ENCODE measurements around the gene NTRK3. TPM values are rescaled to one million over a fixed set of nuclear protein-coding genes. Genes with fewer than 3 reads are reported as not detected.

NTRK3 gene
- total RNA-seq, 4 donors from 2014 or later, result 5.3 to 11.7 (median 6.3) TPM

- H3K4me1 ChIP-seq, result no peaks in the 10 kb centered on the region
- H3K4me3 ChIP-seq, result no peak overlapping the region
- H3K36me3 ChIP-seq, result no peaks in the 10 kb centered on the region
- no peaks in the 10 kb centered on the region for H3K9me3 ChIP-seq
- no peak for TF ChIP-seq CTCF (IDR thresholded peaks at IDR 0.05)
- TF ChIP-seq POLR2A (IDR thresholded peaks at IDR 0.05), result no peak
- H3K27me3 ChIP-seq, result no peaks in the 10 kb centered on the region
- DNase-seq (ENCODE audit: low spot score in 2 of 2), result no peak
- H3K27ac ChIP-seq, result no peak overlapping the region
- 60% methylated on average over 3 of the region's 3 CpGs for WGBS
Observed at GRCh38 chr15:88152672-88153071, 103.9 kb downstream of the NTRK3 start.

- WGBS, result 70% methylated on average over 4 of the region's 4 CpGs
Observed at GRCh38 chr15:88147760-88148159, 108.8 kb downstream of the NTRK3 start.

GRCh38 chr15:88144921-88145653 lies 111.5 kb downstream of the NTRK3 start:
- Histone ChIP-seq H3K9me3 (no peaks in the 10 kb centered on the region), H3K27me3 (no peaks in the 10 kb centered on the region)
- WGBS, result 72% methylated on average over 7 of the region's 7 CpGs

More at GRCh38 chr15:88147760-88148159, 108.8 kb downstream of the NTRK3 start:
- no peaks in the 10 kb centered on the region for H3K27me3 ChIP-seq
- H3K9me3 ChIP-seq, result no peaks in the 10 kb centered on the region
- DNase-seq (ENCODE audit: low spot score in 2 of 2), result no peak
- no peak for TF ChIP-seq POLR2AphosphoS5 (IDR thresholded peaks at IDR 0.05)
- TF ChIP-seq CTCF (IDR thresholded peaks at IDR 0.05), result no peak
- no peak for TF ChIP-seq POLR2A (IDR thresholded peaks at IDR 0.05)
- no peak for TF ChIP-seq EP300 (IDR thresholded peaks at IDR 0.05)
- no peak overlapping the region for H3K4me3 ChIP-seq
- no peaks in the 10 kb centered on the region for H3K4me1 ChIP-seq
- no peak overlapping the region for H3K27ac ChIP-seq
- no peaks in the 10 kb centered on the region for H3K36me3 ChIP-seq

GRCh38 chr15:88142121-88142520 lies 114.4 kb downstream of the NTRK3 start:
- Histone ChIP-seq H3K36me3 (no peaks in the 10 kb centered on the region), H3K9me3 (no peaks in the 10 kb centered on the region), H3K27me3 (no peaks in the 10 kb centered on the region), H3K4me1 (no peaks in the 10 kb centered on the region), H3K4me3 (no peak overlapping the region), H3K27ac (no peak overlapping the region)
- 89% methylated on average over 4 of the region's 6 CpGs for WGBS
- no peak for DNase-seq (ENCODE audit: low spot score in 2 of 2)
- no peak for TF ChIP-seq CTCF (IDR thresholded peaks at IDR 0.05)
- TF ChIP-seq POLR2A (IDR thresholded peaks at IDR 0.05), result no peak
- TF ChIP-seq EP300 (IDR thresholded peaks at IDR 0.05), result no peak
- no peak for TF ChIP-seq POLR2AphosphoS5 (IDR thresholded peaks at IDR 0.05)

More at GRCh38 chr15:88144921-88145653, 111.5 kb downstream of the NTRK3 start:
- TF ChIP-seq CTCF (IDR thresholded peaks at IDR 0.05) (no peak), POLR2A (IDR thresholded peaks at IDR 0.05) (no peak), EP300 (IDR thresholded peaks at IDR 0.05) (no peak), POLR2AphosphoS5 (IDR thresholded peaks at IDR 0.05) (no peak)
- no peaks in the 10 kb centered on the region for H3K4me1 ChIP-seq
- H3K4me3 ChIP-seq, result no peak overlapping the region
- no peaks in the 10 kb centered on the region for H3K36me3 ChIP-seq
- no peak for DNase-seq (ENCODE audit: low spot score in 2 of 2)
- no peak overlapping the region for H3K27ac ChIP-seq

GRCh38 chr15:88141269-88141889 lies 115.2 kb downstream of the NTRK3 start:
- Histone ChIP-seq H3K4me1 (no peaks in the 10 kb centered on the region), H3K9me3 (no peaks in the 10 kb centered on the region), H3K27ac (no peak overlapping the region), H3K36me3 (no peaks in the 10 kb centered on the region), H3K27me3 (no peaks in the 10 kb centered on the region), H3K4me3 (no peak overlapping the region)
- WGBS, result 94% methylated on average over 6 of the region's 6 CpGs
- DNase-seq (ENCODE audit: low spot score in 2 of 2), result no peak
- no peak for TF ChIP-seq POLR2A (IDR thresholded peaks at IDR 0.05)
- TF ChIP-seq POLR2AphosphoS5 (IDR thresholded peaks at IDR 0.05), result no peak
- TF ChIP-seq CTCF (IDR thresholded peaks at IDR 0.05), result no peak
- TF ChIP-seq EP300 (IDR thresholded peaks at IDR 0.05), result no peak

Measured in suprapubic skin (tissue), 4 donors.